HG03196 (cell line): ENCODE data around the gene USF1.
"Not testable (repeated sequence)": the region's sequence is repeated elsewhere in the genome, so short reads cannot be mapped to it uniquely, and the experiment has no call there.

Experiments
- ATAC-seq: cut with Tn5 transposase; IDR thresholded peaks from one replicate; pipeline ENCODE4 v1.9.1; 2021; ENCODE audit not compliant: unreplicated experiment

The USF1 gene

DNA sequence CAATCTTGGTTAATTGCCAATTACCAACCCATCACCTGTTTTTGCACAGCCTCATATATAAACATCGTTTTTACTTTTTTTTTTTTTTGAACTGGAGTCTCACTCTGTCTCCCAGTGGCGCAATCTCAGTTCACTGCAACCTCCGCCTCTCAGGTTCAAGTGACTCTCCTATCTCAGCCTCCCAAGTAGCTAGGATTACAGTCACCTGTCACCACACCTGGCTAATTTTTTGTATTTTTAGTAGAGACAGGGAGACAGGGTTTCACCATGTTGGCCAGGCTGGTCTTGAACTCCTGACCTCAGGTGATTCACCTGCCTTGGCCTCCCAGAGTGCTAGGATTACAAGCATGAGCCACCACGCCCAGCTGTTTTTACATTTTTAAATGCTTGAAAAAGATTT is 53.7 kb downstream of the USF1 start:
- not testable (repeated sequence) for ATAC-seq
